ENCODE data around the gene KIAA1614.

The KIAA1614 gene

DNA sequence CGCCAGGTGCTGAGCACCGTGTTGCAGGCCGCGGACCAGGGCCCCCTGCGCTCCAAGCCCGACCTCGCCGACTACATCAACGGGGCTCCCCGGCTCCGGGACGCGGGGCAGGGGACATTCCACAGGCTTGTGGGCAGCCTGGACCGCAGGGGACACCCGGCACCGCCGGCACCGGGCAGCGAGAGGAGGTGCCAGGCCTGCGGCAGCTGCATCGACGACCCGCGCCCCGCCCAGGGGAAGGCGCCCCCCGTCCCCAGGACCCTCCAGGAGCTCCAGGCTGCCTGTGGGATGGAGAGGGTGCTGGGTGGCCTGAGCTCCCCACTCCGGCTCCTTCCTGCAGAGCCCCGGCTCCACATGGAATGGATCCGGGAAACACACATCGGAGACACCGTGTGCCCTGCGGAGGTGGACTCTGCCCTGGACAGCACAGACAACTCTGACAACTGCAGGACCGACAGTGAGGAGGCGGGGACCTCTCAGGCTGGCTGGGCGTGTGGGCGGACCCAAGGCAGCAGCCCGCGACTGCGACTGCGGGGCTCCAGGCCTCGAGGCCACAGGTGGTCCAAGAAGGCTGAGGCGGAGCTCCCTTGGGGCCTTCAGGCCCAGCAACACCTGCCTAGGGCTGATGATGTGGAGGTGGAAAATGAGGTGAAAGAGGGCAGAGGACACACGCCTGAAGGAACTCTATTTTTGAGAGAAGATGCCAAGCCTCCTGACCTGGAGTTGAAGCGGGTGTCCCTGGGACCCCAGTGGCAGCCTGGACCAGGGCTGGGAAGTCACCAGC lies 22.8 kb downstream of the KIAA1614 start:
- Histone ChIP-seq H3K27me3 (ENCODE audit: insufficient read depth, poor library complexity, severe bottlenecking) (no peaks in the 10 kb centered on the region), H3K27ac (replicated peaks) (no peak overlapping the region), H3K4me3 (replicated peaks; ENCODE audit: insufficient read depth, low read length) (no peak overlapping the region)
- TF ChIP-seq GABPA (IDR thresholded peaks at IDR 0.05; ENCODE audit: low read depth) (no peak), POLR2AphosphoS5 (IDR thresholded peaks at IDR 0.05; ENCODE audit: low read depth) (no peak), SPI1 (IDR thresholded peaks at IDR 0.05; ENCODE audit: borderline replicate concordance, low read depth) (no peak), CTCF (IDR thresholded peaks at IDR 0.05; ENCODE audit: insufficient read depth, low read length) (no peak)
- TF ChIP-seq, protein P1, sequence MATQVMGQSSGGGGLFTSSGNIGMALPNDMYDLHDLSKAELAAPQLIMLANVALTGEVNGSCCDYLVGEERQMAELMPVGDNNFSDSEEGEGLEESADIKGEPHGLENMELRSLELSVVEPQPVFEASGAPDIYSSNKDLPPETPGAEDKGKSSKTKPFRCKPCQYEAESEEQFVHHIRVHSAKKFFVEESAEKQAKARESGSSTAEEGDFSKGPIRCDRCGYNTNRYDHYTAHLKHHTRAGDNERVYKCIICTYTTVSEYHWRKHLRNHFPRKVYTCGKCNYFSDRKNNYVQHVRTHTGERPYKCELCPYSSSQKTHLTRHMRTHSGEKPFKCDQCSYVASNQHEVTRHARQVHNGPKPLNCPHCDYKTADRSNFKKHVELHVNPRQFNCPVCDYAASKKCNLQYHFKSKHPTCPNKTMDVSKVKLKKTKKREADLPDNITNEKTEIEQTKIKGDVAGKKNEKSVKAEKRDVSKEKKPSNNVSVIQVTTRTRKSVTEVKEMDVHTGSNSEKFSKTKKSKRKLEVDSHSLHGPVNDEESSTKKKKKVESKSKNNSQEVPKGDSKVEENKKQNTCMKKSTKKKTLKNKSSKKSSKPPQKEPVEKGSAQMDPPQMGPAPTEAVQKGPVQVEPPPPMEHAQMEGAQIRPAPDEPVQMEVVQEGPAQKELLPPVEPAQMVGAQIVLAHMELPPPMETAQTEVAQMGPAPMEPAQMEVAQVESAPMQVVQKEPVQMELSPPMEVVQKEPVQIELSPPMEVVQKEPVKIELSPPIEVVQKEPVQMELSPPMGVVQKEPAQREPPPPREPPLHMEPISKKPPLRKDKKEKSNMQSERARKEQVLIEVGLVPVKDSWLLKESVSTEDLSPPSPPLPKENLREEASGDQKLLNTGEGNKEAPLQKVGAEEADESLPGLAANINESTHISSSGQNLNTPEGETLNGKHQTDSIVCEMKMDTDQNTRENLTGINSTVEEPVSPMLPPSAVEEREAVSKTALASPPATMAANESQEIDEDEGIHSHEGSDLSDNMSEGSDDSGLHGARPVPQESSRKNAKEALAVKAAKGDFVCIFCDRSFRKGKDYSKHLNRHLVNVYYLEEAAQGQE (IDR thresholded peaks at IDR 0.05; ENCODE audit: insufficient replicate concordance, low read depth) = no peak
- no peak for DNase-seq (ENCODE audit: low read depth in 1 of 2, low spot score in 1 of 2)

DNA sequence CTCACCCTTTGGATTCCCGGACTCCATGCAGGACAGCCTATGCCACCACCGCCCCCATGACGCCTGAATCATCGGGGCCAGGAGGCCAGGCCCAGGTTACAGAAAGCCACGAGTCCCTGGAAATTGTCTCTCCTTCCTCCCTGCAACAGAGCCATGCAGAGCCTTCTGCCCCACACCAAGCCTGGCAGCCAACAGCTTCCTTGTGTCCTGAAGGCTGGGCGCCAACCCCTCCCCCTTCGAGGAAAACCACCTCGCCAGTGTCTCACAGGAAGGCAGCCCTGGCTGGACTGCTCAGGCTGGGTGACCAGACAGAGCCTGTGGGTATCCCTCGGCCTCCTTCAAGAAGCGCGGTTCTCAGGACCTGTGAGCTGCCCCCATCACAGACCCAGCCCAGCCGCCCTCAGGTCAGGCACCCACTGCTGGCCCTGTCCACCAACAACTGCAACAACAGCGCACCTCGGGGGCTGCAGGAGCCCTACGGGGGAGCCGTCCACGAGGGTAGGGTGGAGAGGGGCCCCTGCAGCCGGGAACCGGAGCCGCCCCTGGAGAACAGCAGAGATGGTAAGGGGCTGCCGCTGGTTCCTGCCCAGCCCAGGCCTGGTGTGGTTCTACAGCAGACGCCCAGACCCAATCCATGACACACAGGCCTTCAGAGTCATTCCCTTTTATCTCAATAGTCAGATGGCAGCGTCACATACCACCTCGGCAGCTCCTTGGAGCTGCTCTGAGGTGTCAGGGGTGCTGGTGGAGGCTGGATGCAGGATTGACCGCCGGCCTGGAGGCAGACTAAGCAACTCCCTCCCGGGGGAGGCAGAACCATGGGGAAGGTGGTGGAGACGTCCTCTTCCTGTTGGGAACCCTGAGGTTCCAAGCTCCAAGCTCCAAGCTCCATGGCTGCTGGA lies 23.7 kb downstream of the KIAA1614 start:
- no peaks in the 10 kb centered on the region for H3K27me3 ChIP-seq (ENCODE audit: insufficient read depth, poor library complexity, severe bottlenecking)
- DNase-seq (ENCODE audit: low read depth in 1 of 2, low spot score in 1 of 2) = no peak
- no peak overlapping the region for H3K27ac ChIP-seq (replicated peaks)
- H3K4me3 ChIP-seq (replicated peaks; ENCODE audit: insufficient read depth, low read length) = no peak overlapping the region
- TF ChIP-seq CTCF (IDR thresholded peaks at IDR 0.05; ENCODE audit: insufficient read depth, low read length) (no peak), POLR2AphosphoS5 (IDR thresholded peaks at IDR 0.05; ENCODE audit: low read depth) (no peak), GABPA (IDR thresholded peaks at IDR 0.05; ENCODE audit: low read depth) (no peak), SPI1 (IDR thresholded peaks at IDR 0.05; ENCODE audit: borderline replicate concordance, low read depth) (no peak)
- TF ChIP-seq, protein P1 (IDR thresholded peaks at IDR 0.05; ENCODE audit: insufficient replicate concordance, low read depth) = no peak

- no peak overlapping the region for H3K4me3 ChIP-seq (replicated peaks; ENCODE audit: insufficient read depth, low read length)
- no peak for TF ChIP-seq SPI1 (IDR thresholded peaks at IDR 0.05; ENCODE audit: borderline replicate concordance, low read depth)
- TF ChIP-seq, protein P1 (IDR thresholded peaks at IDR 0.05; ENCODE audit: insufficient replicate concordance, low read depth) = no peak
- no peak for TF ChIP-seq GABPA (IDR thresholded peaks at IDR 0.05; ENCODE audit: low read depth)
- no peak for TF ChIP-seq CTCF (IDR thresholded peaks at IDR 0.05; ENCODE audit: insufficient read depth, low read length)
- TF ChIP-seq POLR2AphosphoS5 (IDR thresholded peaks at IDR 0.05; ENCODE audit: low read depth) = no peak
- no peaks in the 10 kb centered on the region for H3K27me3 ChIP-seq (ENCODE audit: insufficient read depth, poor library complexity, severe bottlenecking)
- DNase-seq (ENCODE audit: low read depth in 1 of 2, low spot score in 1 of 2) = no peak
- no peak overlapping the region for H3K27ac ChIP-seq (replicated peaks)
These were observed 24.3 kb downstream of the KIAA1614 start for GRCh38 chr1:180937012-180937372.

Data from HL-60 (cell line).